Endodermal cell (in vitro differentiated cells): ENCODE results near the gene TBC1D24. TPM values are rescaled to one million over a fixed set of nuclear protein-coding genes. Genes with fewer than 3 reads are reported as not detected.

Source experiments
- DNase-seq: peaks from one replicate; pipeline ENCODE4 v3.0.0-alpha.2; 2017
- H3K27ac ChIP-seq: 2 replicates; pipeline ENCODE4 v1.5.1; 2013; ENCODE audit warnings: mild to moderate bottlenecking, low read depth, low read length, moderate library complexity
- H3K27me3 ChIP-seq: 2 replicates; pipeline ENCODE4 v1.6.1; 2013; ENCODE audit warnings: mild to moderate bottlenecking, low read length, moderate library complexity; ENCODE audit not compliant: insufficient read depth, control insufficient read depth, poor library complexity, severe bottlenecking
- H3K36me3 ChIP-seq: 2 replicates; pipeline ENCODE4 v1.7.0; 2013; ENCODE audit warnings: mild to moderate bottlenecking, low read length, moderate library complexity; ENCODE audit not compliant: control insufficient read depth, insufficient read depth
- H3K4me1 ChIP-seq: one replicate; pipeline ENCODE4 v1.7.0; 2013; ENCODE audit warnings: low read length; ENCODE audit not compliant: control insufficient read depth, insufficient read depth
- H3K4me3 ChIP-seq: 2 replicates; pipeline ENCODE4 v1.5.1; 2013; ENCODE audit warnings: mild to moderate bottlenecking, low read length, moderate library complexity
- H3K9ac ChIP-seq: 2 replicates; pipeline ENCODE4 v1.6.1; 2013; ENCODE audit warnings: mild to moderate bottlenecking, low read length, moderate library complexity; ENCODE audit not compliant: poor library complexity, severe bottlenecking; ENCODE audit errors: extremely low read depth
- H3K9me3 ChIP-seq: 2 replicates; pipeline ENCODE4 v1.6.1; 2013; ENCODE audit warnings: mild to moderate bottlenecking, low read length, moderate library complexity; ENCODE audit not compliant: control insufficient read depth
- H3K27ac Mint-ChIP-seq: 2 replicates; pipeline ENCODE4 v1.8.0; 2020; ENCODE audit warnings: mixed read lengths
- H3K27me3 Mint-ChIP-seq: 2 replicates; pipeline ENCODE4 v1.8.0; 2021; ENCODE audit warnings: mild to moderate bottlenecking, mixed read lengths; ENCODE audit not compliant: insufficient read depth
- H3K36me3 Mint-ChIP-seq: 2 replicates; pipeline ENCODE4 v1.8.0; 2020; ENCODE audit warnings: low read depth, mixed read lengths
- H3K4me1 Mint-ChIP-seq: 2 replicates; pipeline ENCODE4 v1.8.0; 2020; ENCODE audit warnings: mixed read lengths
- H3K4me3 Mint-ChIP-seq: 2 replicates; pipeline ENCODE4 v1.8.0; 2020; ENCODE audit warnings: mild to moderate bottlenecking, moderate library complexity, mixed read lengths
- H3K9me3 Mint-ChIP-seq: 2 replicates; pipeline ENCODE4 v1.8.0; 2020; ENCODE audit warnings: mild to moderate bottlenecking, mixed read lengths
- CTCF ChIP-seq: fragments of 200-600 bp; sonication (generic); conservative IDR thresholded peaks from 2 replicates; pipeline ENCODE4 v1.5.0; 2021; ENCODE audit warnings: antibody characterized with exemption, mild to moderate bottlenecking
- WGBS, 2 experiments: methylation state at CpG; one replicate each; pipeline versions ENCODE4 v1.1.5 to v1.1.7; 2013; ENCODE audit warnings: missing lambda C conversion rate in 2 of 2, mixed read lengths in 1 of 2; ENCODE audit not compliant: insufficient coverage in 1 of 2, insufficient read length in 1 of 2; 5-methylcytosine and 5-hydroxymethylcytosine counted together
- total RNA-seq, 2 donors: library from RNA; stranded (reverse); fragmentation: NEBNext Ultra II Directional in 1 of 2; extraction: Animal tissue kit (Norgen Biotek cat#: 25700) in 1 of 2; gene quantifications; 2 replicates in 1 of 2; 3 replicates in 1 of 2; pipeline ENCODE4 v1.2.1, GENCODE V29; 2021

Gene TBC1D24
- total RNA-seq, 2 donors from 2014 or later = 15.7 to 19.4 TPM

DNA sequence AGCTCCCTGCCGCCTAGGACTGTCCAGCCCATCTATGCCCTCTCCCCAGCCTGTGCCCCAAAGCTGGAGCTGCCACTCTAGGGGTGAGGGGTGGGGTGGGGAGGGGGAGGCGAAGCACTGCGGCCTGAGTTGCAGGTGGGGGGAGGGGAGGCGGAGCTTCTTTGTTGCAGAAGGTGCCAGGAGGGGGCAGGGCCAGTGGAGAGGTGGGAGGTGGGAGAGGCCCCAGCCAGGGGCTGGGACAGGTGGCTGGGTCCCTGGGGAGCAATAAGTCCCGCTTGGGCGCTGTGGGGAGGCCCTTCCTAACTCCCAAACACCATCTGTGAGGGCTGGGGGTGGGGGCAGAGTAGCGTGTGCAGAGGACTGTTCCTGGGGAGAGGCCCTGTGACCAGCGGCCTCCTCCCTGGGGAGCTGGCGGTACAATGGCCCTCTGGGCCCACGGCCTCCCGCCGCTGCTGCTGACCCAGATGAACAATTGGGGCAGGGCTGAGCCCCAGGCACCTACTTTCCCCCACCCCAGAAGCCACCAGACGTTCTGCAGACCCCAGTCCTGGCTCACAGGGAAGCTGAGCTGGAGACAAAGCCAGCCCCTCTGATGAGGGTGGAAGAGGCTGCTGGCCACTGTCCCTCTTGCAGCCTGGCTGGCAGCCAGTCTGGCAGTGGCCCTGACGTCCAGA lies 6.1 kb upstream of the TBC1D24 start:
- no peaks in the 10 kb centered on the region for H3K9me3 Mint-ChIP-seq
- peak overlapping the region; percentile 56 for H3K4me3 Mint-ChIP-seq
- no peaks in the 10 kb centered on the region for H3K36me3 Mint-ChIP-seq
- peaks cover 11% of the 10 kb centered on the region for H3K4me1 ChIP-seq
- peak; percentile 66 for DNase-seq
- H3K27ac Mint-ChIP-seq = no peak overlapping the region
- no peaks in the 10 kb centered on the region for H3K9me3 ChIP-seq
- peaks cover 6% of the 10 kb centered on the region for H3K4me1 Mint-ChIP-seq
- H3K4me3 ChIP-seq = peak overlapping the region; percentile 59
- peaks cover 32% of the 10 kb centered on the region for H3K27me3 ChIP-seq
- no peaks in the 10 kb centered on the region for H3K36me3 ChIP-seq
- no peak overlapping the region for H3K27ac ChIP-seq
- H3K9ac ChIP-seq = no peak overlapping the region
- WGBS, 2 experiments = 46 to 54% methylated on average over 8 to 13 of the region's 14 CpGs
- peaks cover 40% of the 10 kb centered on the region for H3K27me3 Mint-ChIP-seq
- TF ChIP-seq CTCF = no peak

DNA sequence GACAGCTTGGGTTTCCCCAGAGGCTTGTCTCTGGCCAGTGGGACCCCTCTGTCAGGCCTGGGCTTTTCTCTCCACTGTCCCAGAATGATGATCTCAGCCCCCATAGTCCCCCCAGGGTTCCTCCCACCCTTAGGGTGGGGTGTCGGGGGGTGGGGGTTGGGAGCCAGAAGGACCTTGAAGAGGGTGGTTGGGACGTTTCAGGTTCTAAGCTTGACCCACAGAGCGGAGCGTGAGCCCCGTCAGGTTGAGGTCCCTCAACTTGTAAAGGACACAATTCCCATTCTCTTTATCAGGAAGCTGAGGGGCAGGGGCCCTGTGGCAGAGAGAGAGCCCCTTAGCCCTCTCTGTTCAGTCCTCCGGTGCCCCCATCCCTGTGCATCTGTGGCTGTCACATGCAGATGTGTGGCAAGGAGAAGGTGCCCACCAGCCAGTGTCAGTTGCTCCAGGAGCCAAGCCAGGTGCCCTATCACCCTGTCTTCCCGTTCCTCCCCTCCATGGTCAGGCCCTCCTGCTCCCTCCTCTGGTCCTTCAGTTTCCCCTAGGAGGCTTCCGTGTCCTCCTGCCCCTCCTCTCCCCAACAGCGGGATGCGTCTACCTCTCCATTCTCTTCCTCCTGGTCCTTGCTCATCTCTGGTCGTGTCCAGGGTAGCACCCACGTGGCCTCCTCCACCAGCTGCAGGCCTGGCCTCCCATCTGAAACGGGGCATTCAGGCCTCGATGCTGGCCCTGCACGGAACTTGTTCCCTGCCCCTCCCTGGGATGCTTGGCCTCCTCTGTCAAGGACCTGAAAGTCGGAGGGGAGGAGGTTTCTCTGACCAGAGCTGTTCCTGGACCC lies 5.3 kb upstream of the TBC1D24 start:
- H3K4me1 ChIP-seq = peaks cover 11% of the 10 kb centered on the region
- Mint-ChIP-seq H3K4me3 (no peak overlapping the region), H3K36me3 (no peaks in the 10 kb centered on the region), H3K27ac (no peak overlapping the region), H3K4me1 (peaks cover 6% of the 10 kb centered on the region), H3K27me3 (peaks cover 40% of the 10 kb centered on the region), H3K9me3 (no peaks in the 10 kb centered on the region)
- no peaks in the 10 kb centered on the region for H3K36me3 ChIP-seq
- 84 to 89% methylated on average over 10 to 16 of the region's 16 CpGs for WGBS, 2 experiments
- no peak overlapping the region for H3K4me3 ChIP-seq
- no peak overlapping the region for H3K9ac ChIP-seq
- H3K27me3 ChIP-seq = peaks cover 32% of the 10 kb centered on the region
- DNase-seq = no peak
- no peak overlapping the region for H3K27ac ChIP-seq
- H3K9me3 ChIP-seq = no peaks in the 10 kb centered on the region
- TF ChIP-seq CTCF = no peak

- Mint-ChIP-seq H3K27ac (no peak overlapping the region), H3K4me1 (peaks cover 6% of the 10 kb centered on the region), H3K4me3 (no peak overlapping the region), H3K36me3 (no peaks in the 10 kb centered on the region), H3K9me3 (no peaks in the 10 kb centered on the region), H3K27me3 (peaks cover 40% of the 10 kb centered on the region)
- H3K36me3 ChIP-seq = no peaks in the 10 kb centered on the region
- peaks cover 11% of the 10 kb centered on the region for H3K4me1 ChIP-seq
- H3K27me3 ChIP-seq = peaks cover 32% of the 10 kb centered on the region
- no peak overlapping the region for H3K4me3 ChIP-seq
- no peak overlapping the region for H3K9ac ChIP-seq
- H3K9me3 ChIP-seq = no peaks in the 10 kb centered on the region
- H3K27ac ChIP-seq = no peak overlapping the region
- DNase-seq = no peak
- no peak for TF ChIP-seq CTCF
- 90% methylated on average over 6 to 7 of the region's 7 CpGs for WGBS, 2 experiments
Observed at GRCh38 chr16:2470234-2470601, 4.7 kb upstream of the TBC1D24 start.
